GM21390 (cell line): ENCODE data around the gene ANP32A.
"Not testable (repeated sequence)": the region's sequence is repeated elsewhere in the genome, so short reads cannot be mapped to it uniquely, and the experiment has no call there.

Source experiments
- ATAC-seq: cut with Tn5 transposase; IDR thresholded peaks from one replicate; pipeline ENCODE4 v1.9.1; 2021; ENCODE audit not compliant: unreplicated experiment

Gene ANP32A

DNA sequence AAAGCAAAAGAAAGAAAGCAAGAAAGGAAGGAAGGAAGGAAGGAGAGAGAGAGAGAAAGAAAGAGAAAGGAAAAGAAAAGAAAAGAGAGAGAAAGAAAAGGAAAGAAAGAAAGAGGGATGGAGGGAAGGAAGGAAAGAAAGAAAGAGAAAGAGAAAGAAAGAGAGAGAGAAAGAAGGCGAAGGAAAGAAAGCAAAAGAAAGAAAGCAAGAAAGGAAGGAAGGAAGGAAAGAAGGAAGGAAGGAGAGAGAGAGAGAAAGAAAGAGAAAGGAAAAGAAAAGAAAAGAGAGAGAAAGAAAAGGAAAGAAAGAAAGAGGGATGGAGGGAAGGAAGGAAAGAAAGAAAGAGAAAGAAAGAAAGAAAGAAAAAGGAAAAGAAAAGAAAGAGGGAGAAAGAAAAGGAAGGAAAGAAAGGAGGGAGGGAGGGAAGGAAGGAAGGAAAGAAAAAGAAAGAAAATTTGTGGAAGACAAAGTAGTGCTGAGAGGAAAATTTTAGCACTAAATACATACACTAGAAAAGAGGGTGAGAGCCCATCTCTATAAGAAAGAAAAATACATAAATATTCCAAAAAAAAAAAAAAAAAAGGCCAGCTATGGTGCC, 60.6 kb downstream of the ANP32A start:
- ATAC-seq, result not testable (repeated sequence)

DNA sequence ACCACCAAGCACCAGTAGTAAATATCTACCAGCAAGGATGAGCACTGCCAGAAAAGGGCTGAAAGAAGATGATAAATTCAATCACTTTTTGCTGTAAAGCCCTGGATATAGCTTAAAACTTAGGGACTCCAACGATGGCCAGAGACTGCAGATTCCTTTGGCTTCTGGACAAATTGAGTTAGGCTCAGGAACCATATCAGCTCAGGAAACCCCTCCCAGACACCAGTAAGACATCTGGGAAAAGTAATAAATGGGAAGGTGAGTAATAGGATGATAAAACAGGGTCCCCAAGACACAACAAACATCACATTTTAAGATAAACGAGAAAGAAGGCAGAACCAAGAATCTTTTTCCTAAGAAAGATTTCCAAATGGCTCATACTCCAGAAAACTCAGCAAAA, 65.0 kb downstream of the ANP32A start:
- ATAC-seq, result no peak

DNA sequence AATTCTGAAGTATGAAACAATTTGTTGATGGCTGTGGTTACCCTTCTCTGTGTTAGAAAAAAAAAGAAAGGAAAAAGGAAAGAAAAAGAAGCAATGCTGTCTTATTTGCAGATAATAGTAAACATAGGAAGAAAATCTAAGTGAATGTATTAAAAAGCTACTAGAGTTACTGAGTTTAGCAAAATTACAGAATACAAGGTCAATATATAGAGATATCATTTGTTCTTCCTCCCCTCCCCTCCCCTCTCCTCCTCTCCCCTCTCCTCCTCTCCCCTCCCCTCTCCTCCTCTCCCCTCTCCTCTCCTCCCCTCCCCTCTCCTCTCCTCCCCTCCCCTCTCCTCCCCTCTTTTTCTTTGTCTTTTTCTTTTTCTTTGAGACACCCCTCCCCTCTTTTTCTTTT, 69.1 kb downstream of the ANP32A start:
- ATAC-seq, result no peak

DNA sequence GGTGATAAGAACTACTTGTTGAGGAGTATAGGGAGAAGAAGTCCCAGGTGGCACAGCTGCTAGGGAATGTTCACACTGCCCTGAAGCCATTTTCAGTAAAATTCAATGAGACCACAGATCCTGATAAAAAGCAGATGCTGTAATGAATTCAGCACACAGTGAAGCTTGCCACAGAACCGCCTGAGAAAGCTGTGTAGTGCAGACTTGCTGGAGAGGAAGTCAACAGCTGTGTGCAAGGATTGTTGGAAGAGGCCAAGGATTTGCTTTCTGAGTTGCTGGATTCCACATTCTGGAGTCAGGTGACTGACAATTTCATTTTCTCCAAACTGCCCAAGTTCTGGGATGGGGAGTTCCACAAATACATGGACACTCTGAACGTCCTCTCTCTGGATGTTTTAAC, 70.9 kb downstream of the ANP32A start:
- no peak for ATAC-seq

DNA sequence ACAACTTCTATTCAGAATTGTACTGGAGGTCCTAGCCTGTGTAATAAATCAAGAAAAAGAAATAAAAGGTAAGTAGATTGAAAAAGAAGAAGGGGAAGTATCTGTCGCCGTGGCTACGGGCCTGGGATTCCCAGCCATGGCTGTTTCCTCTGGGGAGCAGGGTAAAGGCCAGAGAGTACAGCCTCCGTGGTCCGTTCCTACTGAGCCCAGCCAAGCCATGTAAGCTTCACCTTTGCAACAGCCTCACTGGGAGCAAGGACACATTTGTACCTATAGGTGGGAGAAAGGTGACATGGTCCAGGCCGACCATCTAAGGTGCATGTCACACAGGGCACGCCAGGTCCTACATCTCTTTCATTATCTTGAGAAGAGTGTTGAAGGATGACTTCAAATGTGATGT, 71.3 kb downstream of the ANP32A start:
- ATAC-seq, result no peak

DNA sequence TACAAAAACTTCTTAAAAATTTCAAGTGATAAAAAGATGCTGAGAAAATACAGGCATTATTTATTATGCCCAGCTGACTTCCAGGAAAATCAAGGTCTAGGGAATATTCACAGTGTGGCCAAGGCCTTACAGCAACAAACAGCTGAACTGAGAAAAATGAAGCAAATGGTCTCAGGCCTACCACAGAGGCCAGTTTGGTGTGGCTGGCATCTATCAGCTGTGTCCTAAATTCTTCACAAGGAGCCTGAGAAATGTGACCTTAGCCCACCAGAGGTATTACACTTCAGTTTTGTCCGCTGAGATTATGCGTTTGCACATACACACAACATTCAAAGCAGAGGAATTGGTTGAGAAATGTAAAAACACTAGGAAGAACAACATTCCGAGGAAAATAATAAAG, 77.4 kb downstream of the ANP32A start:
- no peak for ATAC-seq

DNA sequence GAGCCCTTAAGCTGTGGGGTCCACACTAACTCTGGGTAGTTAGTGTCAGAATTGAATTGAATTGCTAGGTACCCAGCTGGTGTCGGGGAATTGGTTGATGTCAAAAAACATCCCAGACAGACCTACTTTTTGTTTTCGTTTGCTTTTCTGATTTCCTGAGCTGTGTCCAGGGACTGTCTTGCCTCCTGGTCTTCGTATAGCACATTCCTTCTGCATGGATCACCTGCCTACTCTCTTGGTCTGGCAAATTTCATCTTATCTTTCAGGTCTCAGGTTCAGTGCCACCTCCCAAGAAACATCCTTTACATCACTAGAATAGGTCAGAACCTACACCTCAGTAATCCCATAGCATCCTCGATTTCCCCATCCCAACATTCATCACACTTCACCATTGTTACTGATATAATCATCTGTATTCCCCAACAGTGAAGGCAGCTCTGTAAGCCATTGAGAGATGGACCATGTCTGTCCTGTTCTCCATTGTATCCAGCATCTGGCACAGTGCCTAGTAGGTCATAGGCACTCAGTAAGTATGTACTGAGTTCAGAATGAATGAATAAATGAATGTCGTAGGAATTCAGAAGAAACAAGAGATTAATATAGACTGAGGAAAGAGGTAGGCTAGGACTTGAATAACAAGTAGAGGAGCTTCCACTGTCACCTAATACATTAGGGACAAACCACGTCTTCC, 81.2 kb downstream of the ANP32A start:
- no peak for ATAC-seq

DNA sequence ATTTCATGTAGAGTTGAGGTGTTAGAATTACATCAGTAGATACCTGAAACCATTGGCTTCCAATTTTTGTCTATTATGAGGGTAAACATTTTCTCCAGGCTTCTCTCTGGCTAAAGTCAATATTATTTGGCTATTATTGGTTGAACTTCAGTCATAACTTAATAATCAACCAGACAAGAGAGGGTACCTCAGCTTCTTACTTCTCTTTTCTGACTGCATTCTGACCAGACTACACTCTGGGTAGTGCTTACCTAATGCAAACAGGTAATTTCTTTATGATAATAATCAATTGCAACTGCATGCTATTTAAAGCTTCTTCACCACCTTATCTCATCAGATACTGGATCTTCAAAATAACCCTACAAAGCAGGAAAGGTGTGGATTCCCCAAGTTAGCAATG, 85.1 kb downstream of the ANP32A start:
- ATAC-seq, result no peak

DNA sequence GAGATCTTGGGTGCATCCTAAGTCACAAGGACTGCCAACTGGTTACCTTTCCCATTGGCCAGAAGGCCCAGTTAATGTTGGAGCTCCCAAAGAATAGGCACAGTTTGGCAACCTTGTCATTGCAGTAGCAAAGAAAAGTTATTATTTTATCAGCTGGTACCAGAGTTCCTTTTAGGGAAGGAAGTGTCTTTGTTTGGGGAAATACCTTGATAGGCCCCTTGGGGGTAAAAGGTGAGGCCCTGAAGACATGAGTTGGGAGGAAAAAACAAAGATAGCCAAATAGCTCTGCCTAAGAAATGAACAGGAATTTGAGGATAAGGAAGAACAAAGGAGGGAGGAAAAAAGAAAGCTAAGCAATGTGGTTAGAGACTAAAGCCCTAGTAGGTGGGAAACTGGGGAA, 85.8 kb downstream of the ANP32A start:
- no peak for ATAC-seq

DNA sequence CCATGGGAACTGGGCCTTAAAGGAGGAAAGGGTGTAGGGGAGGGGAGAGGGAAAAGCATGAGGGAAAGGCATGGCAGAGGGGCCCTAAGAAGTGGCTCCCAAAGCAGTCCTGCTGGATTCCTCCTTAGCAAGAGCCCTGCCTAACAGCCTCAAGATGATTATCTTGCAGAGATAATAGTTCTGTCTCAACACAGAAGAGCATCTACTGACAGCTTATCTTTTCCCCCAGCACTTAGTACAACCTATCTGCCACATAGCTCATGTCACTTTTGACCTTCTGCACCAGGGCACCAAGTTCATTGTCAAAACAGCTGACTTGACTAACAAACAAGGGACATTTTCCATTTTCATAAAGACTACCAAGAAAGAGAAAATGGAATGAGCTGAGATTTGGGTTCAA, 86.3 kb downstream of the ANP32A start:
- ATAC-seq, result no peak

DNA sequence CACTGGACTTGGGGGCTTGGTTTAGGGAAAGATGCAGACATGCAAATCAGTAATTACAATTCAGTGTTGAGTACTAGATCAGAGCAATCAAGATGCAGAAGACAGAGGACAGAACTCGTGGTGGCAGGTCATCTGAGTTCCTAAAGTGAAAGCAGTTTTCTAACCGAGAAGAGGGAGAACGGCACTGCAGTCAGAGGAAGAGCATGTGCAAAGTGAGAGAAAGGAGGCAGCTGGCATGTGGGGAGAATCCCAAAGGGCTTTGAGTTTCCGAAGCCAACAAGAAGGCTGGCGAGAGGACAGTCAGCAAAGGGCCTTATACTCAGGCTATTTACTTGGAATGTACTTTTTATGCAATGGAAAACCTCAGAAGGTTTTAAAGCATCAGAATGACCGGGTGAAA, 87.0 kb downstream of the ANP32A start:
- ATAC-seq, result no peak

DNA sequence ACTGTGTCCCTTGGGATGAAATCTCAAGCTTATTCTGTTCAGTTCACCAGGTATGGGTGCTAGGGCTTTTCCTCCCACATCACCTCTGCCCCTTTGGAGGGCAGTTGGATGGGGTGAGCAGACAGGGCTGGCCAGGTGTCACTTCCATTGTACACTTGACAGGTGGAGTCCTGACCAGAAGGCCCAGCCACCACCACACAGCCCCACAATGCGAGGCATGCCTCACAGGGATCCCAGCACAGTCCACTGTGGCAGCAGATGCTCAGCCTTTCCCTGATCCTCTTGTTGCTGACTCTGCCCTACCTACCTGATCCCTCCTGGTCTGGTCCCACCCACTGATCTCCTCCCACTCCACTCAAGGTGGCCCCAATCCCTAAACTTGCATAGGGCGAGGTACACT, 88.2 kb downstream of the ANP32A start:
- ATAC-seq, result no peak

DNA sequence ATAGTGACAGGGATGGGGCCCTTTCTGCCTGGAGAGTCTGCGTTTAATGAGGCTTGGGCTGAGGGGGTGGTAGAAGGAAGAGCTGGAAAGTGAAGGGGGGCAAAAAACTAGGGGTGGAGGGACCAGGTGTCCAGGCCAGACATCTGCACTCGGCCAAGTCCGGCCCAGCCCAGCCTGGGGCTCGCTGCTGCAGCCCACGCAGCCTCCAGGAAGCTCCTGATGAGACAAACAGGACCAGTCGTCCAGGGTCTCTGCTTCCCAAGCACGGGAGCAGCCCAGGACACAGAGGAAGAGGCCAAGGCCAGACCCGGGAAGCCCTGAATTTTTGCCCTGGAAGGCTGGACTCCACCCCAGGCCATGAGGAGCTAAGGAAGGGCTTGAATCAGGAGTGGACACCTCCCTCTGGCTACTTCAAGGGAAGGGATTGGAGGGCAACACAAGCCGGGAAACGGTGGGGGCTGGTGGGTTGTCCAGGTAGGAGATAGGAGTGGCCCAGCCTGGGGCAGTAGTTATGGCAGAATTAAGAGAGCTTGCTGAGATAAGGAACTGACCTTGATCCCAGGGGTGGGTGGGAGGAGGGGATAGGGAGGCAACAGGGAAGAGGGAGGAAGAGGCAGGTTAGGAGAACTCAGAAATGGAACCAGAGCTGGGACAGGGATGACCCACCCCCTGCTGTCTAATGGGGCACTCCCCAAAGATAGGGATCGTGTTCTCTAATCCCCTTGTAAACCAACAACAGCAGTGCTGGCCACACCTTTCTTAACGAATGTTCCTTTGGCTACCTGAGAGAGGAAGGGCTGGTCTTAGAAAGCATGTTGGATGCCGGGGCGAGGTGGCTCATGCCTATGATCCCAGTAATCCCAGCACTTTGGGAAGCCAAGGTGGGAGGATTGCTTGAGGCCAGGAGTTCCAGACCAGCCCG, 89.5 kb downstream of the ANP32A start:
- no peak for ATAC-seq

DNA sequence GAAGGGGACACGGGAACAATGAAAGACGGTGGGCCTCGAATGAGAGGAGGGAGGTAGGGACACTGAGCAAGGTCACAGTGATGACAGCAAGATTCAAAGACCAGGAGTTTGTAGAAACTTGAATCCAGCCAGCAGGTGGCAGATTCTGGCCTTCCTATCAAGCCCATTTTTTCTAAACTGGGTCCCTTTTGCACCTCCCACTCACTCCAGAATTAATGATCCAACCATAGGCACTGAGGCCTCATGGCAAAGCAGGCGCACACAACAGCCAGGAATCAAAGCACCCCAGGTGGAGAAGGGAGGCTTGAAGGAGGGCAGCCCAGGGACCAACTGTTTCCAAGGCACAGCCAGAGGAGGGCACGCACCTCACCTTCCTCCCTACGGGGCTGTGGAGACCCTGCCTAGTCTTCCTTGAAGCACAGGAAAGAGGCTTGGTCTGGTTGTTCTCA, 90.2 kb downstream of the ANP32A start:
- no peak for ATAC-seq

DNA sequence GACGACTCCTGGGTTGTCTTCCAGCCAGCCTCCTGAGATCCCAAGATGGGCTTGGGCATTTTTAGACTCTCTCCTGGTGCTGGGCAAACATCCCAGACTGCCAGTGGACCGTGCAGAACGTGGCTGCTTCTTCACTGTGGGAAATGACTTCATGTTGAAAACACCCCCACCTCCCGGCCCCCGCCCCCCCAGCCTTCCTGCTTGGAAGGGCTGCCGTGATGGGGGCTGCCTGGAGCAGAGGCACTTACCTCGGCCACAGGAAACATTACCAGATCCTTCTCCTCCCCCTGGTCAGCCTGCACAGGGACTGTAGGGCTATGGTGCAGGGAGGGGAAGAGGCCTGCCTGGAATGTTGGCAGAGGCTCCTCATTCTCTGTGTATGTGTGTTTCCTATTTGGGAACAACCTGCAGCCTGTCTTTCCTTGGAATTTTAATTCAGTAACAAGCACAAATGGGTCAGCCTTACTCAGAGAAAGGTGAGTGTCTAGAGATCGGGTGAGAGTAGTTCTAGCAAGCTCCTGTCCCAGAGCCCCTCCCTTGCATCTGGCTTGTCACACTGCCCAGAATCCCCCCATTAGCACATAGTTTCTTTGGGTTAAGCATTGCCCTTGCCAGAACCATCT, 90.8 kb downstream of the ANP32A start:
- ATAC-seq, result no peak
